ENCODE data around the gene CSMD2.

Gene CSMD2

DNA sequence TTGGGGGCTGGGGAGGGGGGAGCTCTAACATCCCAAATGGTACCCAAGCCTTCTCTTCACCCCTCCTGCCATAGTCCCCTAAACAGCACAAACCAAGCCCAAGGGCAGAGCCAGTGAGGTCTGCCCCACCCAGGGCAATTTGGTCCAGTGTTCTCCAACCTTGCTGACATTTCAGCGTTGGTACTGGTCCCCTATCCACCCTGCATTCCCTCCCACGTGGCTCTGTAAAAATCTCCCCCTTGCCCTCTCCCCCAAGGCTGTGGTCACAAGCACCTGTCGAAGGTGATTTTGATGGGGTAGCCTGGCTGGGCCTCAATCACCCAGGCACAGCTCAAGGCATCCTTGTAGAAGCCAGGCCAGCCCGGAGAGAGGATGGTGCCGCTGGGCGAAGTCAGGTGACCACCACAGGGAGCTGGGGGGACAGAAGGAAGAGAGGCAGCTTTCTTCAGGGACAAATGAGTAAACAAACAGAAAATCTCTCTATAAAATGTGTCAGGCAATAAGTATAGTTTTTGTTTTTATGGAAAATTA, 438.7 kb downstream of the CSMD2 start:
- H3K4me3 ChIP-seq (ENCODE audit: low read length), result no peak overlapping the region
- DNase-seq (ENCODE audit: low read depth), result no peak
- TF ChIP-seq, protein P1, sequence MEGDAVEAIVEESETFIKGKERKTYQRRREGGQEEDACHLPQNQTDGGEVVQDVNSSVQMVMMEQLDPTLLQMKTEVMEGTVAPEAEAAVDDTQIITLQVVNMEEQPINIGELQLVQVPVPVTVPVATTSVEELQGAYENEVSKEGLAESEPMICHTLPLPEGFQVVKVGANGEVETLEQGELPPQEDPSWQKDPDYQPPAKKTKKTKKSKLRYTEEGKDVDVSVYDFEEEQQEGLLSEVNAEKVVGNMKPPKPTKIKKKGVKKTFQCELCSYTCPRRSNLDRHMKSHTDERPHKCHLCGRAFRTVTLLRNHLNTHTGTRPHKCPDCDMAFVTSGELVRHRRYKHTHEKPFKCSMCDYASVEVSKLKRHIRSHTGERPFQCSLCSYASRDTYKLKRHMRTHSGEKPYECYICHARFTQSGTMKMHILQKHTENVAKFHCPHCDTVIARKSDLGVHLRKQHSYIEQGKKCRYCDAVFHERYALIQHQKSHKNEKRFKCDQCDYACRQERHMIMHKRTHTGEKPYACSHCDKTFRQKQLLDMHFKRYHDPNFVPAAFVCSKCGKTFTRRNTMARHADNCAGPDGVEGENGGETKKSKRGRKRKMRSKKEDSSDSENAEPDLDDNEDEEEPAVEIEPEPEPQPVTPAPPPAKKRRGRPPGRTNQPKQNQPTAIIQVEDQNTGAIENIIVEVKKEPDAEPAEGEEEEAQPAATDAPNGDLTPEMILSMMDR (conservative IDR thresholded peaks at IDR 0.05; ENCODE audit: low read length), result no peak

DNA sequence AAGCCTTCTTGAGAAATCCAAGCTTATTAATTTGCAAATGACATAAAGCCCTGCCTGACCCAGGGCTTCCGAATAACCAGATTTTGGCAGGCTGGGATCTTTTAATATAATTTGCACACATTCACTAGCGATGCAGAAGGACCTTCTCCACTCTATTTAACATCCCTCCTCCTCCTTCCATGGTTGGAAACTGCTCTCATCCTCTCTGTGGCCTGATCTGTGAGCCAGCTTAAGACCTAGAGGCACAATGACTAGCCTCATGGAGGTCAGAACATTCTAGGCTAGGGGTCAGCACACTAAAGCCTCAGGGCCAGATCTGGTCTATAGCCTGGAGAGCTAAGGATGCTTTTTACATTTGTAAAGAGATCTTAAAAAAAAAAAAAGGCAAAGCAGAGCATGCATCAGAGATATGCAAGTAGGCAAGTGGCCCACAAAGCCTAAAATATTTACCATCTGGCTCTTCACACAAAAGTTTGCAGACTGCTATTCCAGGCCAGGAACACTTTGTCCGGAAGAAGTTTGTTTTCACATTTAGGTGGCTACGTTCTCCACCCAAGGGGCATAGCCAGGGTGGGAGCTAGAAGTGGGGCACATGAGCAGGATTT, 439.4 kb downstream of the CSMD2 start:
- no peak overlapping the region for H3K4me3 ChIP-seq (ENCODE audit: low read length)
- TF ChIP-seq, protein P1 (conservative IDR thresholded peaks at IDR 0.05; ENCODE audit: low read length), result no peak
- no peak for DNase-seq (ENCODE audit: low read depth)

DNA sequence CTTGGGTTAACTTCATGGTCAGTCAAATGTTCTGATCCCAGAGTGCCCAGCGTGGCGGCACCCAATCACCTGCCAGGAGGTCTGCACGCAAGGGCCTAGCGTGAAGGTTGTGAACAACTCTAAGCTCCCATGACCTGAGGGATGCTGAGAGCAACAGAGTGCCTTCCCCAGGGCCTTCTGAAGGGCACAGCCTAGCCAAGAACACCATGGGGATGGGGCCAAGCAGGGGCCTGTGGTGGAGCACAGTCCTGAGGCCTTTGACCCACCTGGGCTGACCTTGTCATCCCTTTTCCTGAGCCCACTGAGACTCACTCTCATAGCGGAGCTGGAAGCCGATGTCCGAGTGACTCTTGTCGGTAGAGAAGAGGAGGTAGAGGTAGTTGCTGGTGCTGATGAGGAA, 440.0 kb downstream of the CSMD2 start:
- TF ChIP-seq, protein P1 (conservative IDR thresholded peaks at IDR 0.05; ENCODE audit: low read length), result no peak
- no peak for DNase-seq (ENCODE audit: low read depth)
- H3K4me3 ChIP-seq (ENCODE audit: low read length), result no peak overlapping the region

DNA sequence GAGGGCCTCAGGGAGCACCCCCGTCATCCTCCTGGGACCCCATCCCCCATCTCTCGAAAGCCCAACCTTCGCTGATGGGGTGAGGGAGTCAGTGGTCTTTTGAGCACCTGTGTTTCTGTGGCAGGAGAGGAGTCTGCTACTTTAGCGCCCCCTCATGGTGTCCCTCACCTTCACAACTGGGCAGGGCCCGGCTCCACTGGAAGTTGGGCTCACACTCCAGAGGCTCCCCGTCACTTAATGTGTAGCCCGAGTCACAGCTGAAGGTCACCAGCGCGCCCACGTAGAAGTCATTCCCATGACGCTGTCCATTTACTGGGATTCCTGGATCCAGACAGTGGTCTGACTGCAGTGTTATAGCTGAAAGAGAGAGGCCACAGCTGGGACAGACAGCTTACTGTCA, 440.7 kb downstream of the CSMD2 start:
- TF ChIP-seq, protein P1 (conservative IDR thresholded peaks at IDR 0.05; ENCODE audit: low read length), result no peak
- no peak for DNase-seq (ENCODE audit: low read depth)
- no peak overlapping the region for H3K4me3 ChIP-seq (ENCODE audit: low read length)

DNA sequence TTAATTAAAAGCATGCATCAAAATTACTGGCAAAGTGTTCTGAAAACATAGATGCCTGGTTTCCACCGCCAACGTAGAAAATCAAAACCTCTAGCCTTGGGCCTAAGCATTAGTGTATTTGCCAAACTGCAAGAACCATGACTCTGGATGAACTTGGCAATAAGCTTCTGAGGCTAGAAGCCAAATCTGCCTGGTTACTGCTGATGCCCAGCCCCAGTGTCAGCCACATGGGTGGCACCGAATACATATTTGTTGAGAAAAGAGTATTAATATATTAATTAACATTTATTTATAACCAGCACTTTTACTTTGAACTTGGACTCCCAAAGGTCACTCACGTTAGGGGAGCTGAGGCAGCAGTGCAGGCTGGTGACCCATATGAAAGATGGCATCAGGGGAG, 441.8 kb downstream of the CSMD2 start:
- no peak for DNase-seq (ENCODE audit: low read depth)
- H3K4me3 ChIP-seq (ENCODE audit: low read length), result no peak overlapping the region
- TF ChIP-seq, protein P1 (conservative IDR thresholded peaks at IDR 0.05; ENCODE audit: low read length), result no peak

DNA sequence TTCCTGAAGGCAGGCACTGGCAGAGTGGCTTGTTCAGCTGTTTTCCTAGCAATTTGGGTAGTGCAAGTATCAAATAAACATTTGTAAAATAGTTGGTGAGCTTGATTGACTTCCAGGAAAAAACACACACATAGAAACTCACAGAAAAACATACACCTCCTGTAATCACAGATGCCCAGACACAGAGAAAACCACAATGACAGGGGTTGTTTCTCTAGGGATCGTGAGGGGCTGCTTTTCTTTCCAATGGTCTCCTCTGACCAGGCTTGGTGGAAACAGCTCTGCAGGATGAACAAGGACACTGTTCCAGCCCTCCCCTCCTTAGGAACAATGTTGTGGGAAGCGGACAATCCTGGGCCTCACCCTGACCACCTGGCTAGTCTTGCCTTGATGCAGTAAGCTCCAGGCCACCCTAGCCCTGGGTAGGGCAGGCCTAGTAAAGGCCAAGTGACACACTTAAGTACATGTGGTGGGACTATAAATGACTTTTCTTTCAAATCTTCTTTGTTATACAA, 443.7 kb downstream of the CSMD2 start:
- TF ChIP-seq, protein P1 (conservative IDR thresholded peaks at IDR 0.05; ENCODE audit: low read length), result no peak
- DNase-seq (ENCODE audit: low read depth), result no peak
- no peak overlapping the region for H3K4me3 ChIP-seq (ENCODE audit: low read length)

Data from AG10803 (cell line).